GM21367 (cell line): ENCODE results near the gene FAM174B.

Experiments
- ATAC-seq: cut with Tn5 transposase; IDR thresholded peaks from one replicate; pipeline ENCODE4 v1.9.1; 2021; ENCODE audit not compliant: unreplicated experiment

FAM174B gene

GRCh38 chr15:92665100-92665555, 9.6 kb upstream of the FAM174B start:
- no peak for ATAC-seq

DNA sequence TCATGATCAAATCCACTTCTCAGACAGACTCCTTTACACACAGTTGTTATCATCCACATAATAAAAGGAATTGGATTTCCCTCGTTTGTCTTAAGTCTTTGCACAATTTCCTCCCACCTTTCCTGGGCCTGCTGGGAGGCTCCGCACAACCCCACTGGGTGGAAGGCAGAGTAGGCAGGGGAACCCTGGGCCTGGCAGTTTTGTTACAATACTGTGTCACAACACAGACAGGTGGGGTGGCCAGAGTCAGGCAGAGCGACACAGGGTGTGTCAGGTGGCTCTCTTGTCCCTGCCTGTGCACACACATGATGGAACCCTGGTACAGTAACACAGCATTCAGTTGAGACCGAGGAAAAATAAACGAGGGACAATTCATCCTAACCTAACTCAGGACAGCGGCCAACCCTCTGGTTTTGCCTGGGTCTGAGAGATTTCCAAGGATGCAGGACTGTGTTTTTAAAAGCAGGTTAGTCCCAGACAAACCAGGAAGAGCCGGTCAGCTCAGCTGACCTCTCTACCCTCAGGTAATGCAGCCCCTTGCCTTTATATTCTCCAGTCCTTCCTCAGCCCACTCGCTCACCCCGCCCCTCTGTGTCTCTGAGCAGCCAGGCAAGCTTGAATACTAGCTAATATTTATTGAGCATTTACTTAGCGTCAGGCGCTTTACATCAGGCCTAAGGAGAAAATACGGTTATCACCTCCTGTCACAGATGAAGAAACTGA, 8.8 kb upstream of the FAM174B start:
- no peak for ATAC-seq

- ATAC-seq: no peak
Measured at GRCh38 chr15:92663250-92663951, 7.8 kb upstream of the FAM174B start.

DNA sequence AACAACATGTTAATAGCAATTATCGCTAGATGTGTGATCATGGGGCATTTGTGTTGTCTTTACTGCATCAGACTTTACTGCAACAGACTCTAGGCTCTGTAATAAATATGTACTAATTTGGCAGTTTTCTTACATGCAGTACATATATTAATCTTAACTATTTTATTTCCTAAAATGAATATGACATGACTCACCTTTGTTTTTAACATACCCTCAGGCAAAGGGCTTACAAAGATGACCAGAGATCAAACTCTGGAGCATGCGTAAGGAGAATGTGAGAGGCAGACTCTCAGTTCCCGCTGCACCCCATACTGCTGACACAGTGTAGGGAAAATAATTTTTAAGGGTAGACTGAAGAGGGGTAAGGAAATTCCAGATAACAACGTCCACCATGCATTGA, 7.2 kb upstream of the FAM174B start:
- no peak for ATAC-seq

- no peak for ATAC-seq
Measured at GRCh38 chr15:92661956-92662355, 6.4 kb upstream of the FAM174B start.

DNA sequence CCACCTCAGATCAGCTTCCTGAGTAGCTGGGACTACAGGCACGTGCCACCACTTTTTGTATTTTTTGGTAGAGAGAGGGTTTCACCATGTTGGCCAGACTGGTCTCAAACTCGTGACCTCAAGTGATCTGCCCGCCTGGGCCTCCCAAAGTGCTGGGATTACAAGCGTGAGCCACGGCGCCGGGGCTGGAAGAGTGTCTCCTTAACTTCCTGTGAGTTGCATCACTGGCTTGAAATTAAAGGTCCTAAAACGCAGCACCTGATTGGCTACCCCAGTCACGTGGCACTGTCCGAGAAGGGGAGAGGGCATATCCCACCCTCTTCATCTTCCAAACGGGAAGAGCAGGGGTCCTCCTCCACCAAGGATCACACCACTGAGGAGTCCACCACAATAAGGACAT, 5.5 kb upstream of the FAM174B start:
- ATAC-seq: no peak

- ATAC-seq: no peak
Measured at GRCh38 chr15:92657486-92657885, 1.9 kb upstream of the FAM174B start.

DNA sequence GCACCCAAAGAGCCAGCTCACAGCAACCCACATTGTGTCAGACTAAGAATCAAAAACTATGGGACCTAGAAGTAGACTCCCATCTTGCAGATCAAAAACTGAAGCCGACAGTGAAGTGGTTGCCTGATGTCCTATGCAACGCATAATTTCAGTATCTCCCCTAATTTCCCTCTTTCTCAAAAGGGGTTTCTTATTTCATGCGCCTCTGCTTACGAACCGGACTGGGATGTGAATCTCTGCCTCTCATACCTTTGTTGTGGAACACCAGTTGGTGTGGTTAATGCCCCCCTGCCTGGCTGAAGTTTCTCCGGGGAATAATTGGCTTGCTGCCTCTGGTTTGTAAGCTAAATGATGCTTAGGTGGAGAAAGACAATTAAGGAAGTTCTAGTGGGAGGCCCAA, 514 bp upstream of the FAM174B start:
- ATAC-seq: no peak

DNA sequence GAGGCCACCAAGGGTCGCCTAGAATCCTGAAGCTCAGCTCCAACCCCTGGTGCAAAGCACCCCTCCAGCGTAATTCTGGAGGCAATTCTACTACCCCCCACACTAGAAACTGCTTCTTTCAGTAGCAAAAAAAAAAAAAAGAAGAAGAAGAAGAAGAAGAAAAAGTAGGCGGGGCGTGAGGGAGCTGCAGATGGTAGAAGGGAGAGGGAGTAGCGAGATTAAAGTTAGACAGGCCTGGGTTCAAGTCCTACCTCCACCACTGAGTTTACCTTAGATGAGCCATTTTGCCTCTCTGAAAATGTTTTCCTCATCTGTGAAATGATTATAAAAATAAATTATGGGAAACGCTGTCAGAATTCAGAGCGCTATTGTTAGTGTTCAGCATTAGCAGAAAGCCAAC, 913 bp downstream of the FAM174B start:
- no peak for ATAC-seq

- ATAC-seq: no peak
Measured at GRCh38 chr15:92653836-92654539, 1.6 kb downstream of the FAM174B start.

GRCh38 chr15:92653366-92653765, 2.2 kb downstream of the FAM174B start:
- no peak for ATAC-seq

DNA sequence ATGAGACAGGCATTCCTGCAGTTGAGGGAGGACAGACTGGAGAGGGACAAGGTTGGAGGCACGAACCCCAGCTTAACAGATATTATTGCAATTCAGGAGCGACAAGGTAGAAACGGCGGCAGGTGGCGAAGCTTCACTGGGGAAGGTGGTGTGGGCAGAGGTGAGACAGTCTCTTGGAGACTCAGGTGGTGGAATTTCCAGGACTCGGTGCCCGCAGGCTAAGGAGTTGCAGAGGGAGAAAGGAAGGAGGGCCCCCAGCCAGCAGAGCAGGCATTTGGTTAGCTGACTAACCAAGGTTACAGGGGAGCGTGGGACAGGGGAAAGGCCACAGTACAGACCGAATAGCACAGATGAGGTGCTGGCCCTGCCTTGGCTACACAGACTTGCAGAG, 3.0 kb downstream of the FAM174B start:
- no peak for ATAC-seq

GRCh38 chr15:92651877-92652575, 3.5 kb downstream of the FAM174B start:
- no peak for ATAC-seq

- no peak for ATAC-seq
Measured at GRCh38 chr15:92650966-92651365, 4.6 kb downstream of the FAM174B start.

GRCh38 chr15:92650256-92650655, 5.3 kb downstream of the FAM174B start:
- no peak for ATAC-seq

DNA sequence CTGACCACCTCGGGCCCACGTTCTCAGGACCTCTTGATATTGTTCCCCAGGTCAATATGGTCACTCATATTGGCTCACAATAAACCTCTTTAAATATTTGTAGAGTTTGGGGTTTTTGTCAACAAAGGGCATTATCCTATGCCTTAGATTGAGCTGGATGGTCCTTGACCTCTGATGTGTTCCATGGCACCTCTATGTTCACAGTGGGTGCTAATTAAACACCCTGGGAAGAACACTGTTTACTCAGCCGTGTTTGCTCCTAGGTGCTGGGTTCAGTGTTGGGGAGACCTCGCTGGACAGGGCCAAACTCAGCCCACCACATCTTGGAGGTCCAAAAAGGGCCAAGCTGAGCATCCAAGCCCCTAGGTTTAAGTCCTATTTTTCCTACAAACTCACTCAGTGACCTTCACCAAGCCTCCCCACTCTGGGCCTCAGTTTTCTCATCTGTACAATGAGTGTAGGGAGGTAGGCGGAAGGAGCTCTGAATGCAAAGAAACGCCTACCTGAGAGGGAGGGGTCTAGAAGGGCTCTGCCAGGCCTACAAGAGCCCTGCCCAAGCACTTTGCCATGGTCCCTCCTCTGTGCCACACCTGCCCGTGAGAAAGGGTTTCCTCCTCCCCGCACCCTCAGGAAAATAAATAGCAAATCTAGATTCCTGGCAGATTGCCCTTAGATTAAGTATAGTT, 7.2 kb downstream of the FAM174B start:
- ATAC-seq: no peak

DNA sequence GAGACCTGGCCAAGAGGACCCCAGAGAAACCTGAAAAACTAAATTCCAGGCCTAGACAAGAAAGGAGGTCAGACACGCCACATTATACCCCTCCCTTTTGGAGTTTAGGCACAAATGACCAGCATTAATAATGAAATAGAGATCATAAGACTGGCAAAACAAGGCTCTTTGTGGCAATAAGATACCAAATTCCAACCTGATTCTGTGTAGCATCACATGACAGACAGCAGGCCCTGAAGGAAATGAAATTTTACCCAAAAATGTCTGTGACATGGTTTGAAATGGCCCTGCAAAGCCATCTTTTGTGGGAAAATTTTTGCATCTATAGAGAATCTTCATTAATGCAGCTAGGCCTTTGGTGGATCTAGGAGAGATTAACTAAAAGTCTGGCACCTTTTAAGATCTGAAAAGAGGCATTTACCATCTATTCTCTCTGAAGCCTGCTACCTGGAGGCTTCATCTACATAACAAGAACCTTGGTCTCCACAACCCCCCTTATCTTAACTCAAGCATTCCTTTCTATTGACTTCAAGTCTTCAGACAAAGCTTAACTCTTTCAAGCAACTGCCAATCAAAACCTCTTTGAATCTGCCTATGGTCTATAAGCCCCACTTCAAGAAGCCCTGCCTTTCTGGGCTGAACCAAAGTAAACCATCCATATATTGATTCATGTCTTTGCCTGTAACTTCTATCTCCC, 8.0 kb downstream of the FAM174B start:
- no peak for ATAC-seq

GRCh38 chr15:92646216-92646615, 9.4 kb downstream of the FAM174B start:
- no peak for ATAC-seq

GRCh38 chr15:92645731-92646130, 9.8 kb downstream of the FAM174B start:
- ATAC-seq: no peak

DNA sequence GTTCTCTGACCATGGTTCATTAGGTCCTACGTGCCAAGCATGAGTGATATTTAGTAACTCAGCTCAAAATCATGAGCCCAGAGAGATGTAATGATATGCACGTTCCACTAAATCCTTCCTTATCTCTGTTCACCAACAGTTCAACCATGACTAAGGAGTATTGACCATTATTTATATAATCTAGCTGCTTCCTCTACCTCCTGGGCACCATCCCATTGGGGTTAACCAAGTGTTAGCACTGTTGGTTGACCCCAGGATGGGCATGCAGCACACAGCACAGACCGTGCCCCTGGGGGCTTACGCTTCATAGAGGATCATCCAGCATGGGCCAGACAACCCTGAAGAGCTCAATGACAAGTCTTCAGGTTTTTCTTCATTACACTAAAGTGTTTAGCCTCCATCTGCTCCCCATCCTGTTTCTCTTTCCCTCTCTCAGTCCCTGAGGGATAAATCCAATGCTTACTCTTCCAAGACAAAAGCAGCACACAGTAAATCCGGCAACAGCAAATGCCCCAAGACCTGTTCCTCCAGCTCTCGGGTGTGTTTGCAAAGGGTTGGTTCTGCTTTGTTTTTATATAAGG, 10.4 kb downstream of the FAM174B start:
- no peak for ATAC-seq
